ENCODE data around the gene MUC5AC.
"Not testable (repeated sequence)": the region's sequence is repeated elsewhere in the genome, so short reads cannot be mapped to it uniquely, and the experiment has no call there.

Gene MUC5AC

GRCh38 chr11:1179641-1180040 lies 21.9 kb downstream of the MUC5AC start:
- DNase-seq: no peak

GRCh38 chr11:1180171-1180570 lies 22.4 kb downstream of the MUC5AC start:
- no peak for DNase-seq

GRCh38 chr11:1180947-1181391 lies 23.2 kb downstream of the MUC5AC start:
- no peak for DNase-seq

- no peak for DNase-seq
These were observed 23.7 kb downstream of the MUC5AC start for GRCh38 chr11:1181420-1181819.

- no peak for DNase-seq
These were observed 24.2 kb downstream of the MUC5AC start for GRCh38 chr11:1181853-1182535.

GRCh38 chr11:1184139-1184538 lies 26.4 kb downstream of the MUC5AC start:
- not testable (repeated sequence) for DNase-seq

- DNase-seq: not testable (repeated sequence)
These were observed 30.8 kb downstream of the MUC5AC start for GRCh38 chr11:1188451-1189130.

GRCh38 chr11:1189816-1190215 lies 32.1 kb downstream of the MUC5AC start:
- DNase-seq: not testable (repeated sequence)

- DNase-seq: not testable (repeated sequence)
These were observed 34.2 kb downstream of the MUC5AC start for GRCh38 chr11:1191786-1192470.

GRCh38 chr11:1192741-1193325 lies 35.1 kb downstream of the MUC5AC start:
- no peak for DNase-seq

- DNase-seq: no peak
These were observed 35.8 kb downstream of the MUC5AC start for GRCh38 chr11:1193326-1194230.

GRCh38 chr11:1194231-1194976 lies 36.7 kb downstream of the MUC5AC start:
- DNase-seq: no peak

GRCh38 chr11:1194977-1195681 lies 37.4 kb downstream of the MUC5AC start:
- DNase-seq: no peak

- DNase-seq: no peak
These were observed 38.1 kb downstream of the MUC5AC start for GRCh38 chr11:1195682-1196515.

GRCh38 chr11:1196516-1197391 lies 39.0 kb downstream of the MUC5AC start:
- no peak for DNase-seq

GRCh38 chr11:1197431-1197885 lies 39.7 kb downstream of the MUC5AC start:
- no peak for DNase-seq

- no peak for DNase-seq
These were observed 40.3 kb downstream of the MUC5AC start for GRCh38 chr11:1197886-1198560.

GRCh38 chr11:1198561-1199240 lies 40.9 kb downstream of the MUC5AC start:
- no peak for DNase-seq

Measured in NCI-H526 treated with DMSO at 0.1 percent for 48 hours (cell line).